Kidney epithelial cell (primary cell): Measurements from ENCODE around the gene TTC33. TPM values are rescaled to one million over a fixed set of nuclear protein-coding genes. Genes with fewer than 3 reads are reported as not detected.

Source experiments
- DNase-seq: peaks from one replicate; pipeline ENCODE4 v3.0.0-alpha.2; 2010; ENCODE audit warnings: low read depth
- H3K27me3 ChIP-seq: 2 replicates; pipeline ENCODE4 v1.6.0; 2011; ENCODE audit warnings: low read length; ENCODE audit not compliant: control insufficient read depth, insufficient read depth
- H3K36me3 ChIP-seq: 2 replicates; pipeline ENCODE4 v1.5.1; 2011; ENCODE audit warnings: low read length; ENCODE audit not compliant: control insufficient read depth, insufficient read depth
- H3K4me3 ChIP-seq: 2 replicates; pipeline ENCODE4 v1.5.1; 2011; ENCODE audit warnings: low read depth, mild to moderate bottlenecking, control low read depth, low read length
- total RNA-seq: library from RNA; depleted of rRNA; stranded (reverse); fragments of >200 nt; gene quantifications from 2 replicates; pipeline ENCODE4 v1.2.3, GENCODE V29; 2015
- TF ChIP-seq, protein P1 (sequence below): IDR thresholded peaks from 2 replicates; pipeline ENCODE4 v1.5.1; 2011; ENCODE audit warnings: mild to moderate bottlenecking, moderate library complexity, low read length, control low read depth, inconsistent platforms; ENCODE audit not compliant: insufficient read depth, poor library complexity, severe bottlenecking

The TTC33 gene
- total RNA-seq, 1 donor from 2014 or later, result 13.8 TPM

DNA sequence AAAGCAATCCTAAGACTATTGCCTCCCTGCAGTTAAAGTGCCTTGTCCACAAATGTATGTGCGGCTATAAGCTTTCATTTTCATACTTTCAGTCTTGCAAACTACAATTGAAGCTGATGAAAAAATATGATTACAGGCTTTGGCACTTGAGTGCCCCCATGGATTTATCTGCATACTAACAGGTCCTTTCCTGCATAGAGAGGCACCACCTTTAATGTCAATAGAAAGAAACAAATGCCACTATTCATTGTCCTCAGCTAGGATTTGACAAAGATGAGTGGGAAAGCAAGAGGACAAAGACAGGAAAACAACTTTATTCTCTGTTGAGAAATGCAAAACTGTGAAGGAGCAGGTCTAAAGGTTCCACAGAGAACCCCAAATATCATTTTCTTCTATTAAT is 201.7 kb downstream of the TTC33 start:
- TF ChIP-seq, protein P1, sequence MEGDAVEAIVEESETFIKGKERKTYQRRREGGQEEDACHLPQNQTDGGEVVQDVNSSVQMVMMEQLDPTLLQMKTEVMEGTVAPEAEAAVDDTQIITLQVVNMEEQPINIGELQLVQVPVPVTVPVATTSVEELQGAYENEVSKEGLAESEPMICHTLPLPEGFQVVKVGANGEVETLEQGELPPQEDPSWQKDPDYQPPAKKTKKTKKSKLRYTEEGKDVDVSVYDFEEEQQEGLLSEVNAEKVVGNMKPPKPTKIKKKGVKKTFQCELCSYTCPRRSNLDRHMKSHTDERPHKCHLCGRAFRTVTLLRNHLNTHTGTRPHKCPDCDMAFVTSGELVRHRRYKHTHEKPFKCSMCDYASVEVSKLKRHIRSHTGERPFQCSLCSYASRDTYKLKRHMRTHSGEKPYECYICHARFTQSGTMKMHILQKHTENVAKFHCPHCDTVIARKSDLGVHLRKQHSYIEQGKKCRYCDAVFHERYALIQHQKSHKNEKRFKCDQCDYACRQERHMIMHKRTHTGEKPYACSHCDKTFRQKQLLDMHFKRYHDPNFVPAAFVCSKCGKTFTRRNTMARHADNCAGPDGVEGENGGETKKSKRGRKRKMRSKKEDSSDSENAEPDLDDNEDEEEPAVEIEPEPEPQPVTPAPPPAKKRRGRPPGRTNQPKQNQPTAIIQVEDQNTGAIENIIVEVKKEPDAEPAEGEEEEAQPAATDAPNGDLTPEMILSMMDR, result no peak
- no peak for DNase-seq
- Histone ChIP-seq H3K36me3 (no peaks in the 10 kb centered on the region), H3K27me3 (no peaks in the 10 kb centered on the region), H3K4me3 (no peak overlapping the region)

DNA sequence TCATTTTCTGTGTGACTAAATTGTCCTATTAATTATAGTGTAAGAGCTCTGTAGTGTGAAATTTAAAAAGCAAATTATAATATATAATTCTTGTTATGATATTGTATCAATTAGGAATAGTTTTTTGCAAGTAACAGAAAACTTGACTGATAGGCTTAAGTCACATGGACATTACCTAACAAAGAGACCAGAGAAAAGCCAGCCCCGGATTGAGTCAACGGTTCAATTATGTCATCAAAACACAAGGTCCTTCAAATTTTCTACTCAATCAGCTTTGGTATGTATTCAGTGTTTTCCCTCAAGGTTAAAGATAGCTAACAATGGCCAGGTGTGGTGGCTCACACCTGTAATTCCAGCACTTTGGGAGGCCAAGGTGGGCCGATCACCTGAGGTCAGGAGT is 202.8 kb downstream of the TTC33 start:
- Histone ChIP-seq H3K27me3 (no peaks in the 10 kb centered on the region), H3K36me3 (no peaks in the 10 kb centered on the region), H3K4me3 (no peak overlapping the region)
- no peak for DNase-seq
- TF ChIP-seq, protein P1, result no peak

DNA sequence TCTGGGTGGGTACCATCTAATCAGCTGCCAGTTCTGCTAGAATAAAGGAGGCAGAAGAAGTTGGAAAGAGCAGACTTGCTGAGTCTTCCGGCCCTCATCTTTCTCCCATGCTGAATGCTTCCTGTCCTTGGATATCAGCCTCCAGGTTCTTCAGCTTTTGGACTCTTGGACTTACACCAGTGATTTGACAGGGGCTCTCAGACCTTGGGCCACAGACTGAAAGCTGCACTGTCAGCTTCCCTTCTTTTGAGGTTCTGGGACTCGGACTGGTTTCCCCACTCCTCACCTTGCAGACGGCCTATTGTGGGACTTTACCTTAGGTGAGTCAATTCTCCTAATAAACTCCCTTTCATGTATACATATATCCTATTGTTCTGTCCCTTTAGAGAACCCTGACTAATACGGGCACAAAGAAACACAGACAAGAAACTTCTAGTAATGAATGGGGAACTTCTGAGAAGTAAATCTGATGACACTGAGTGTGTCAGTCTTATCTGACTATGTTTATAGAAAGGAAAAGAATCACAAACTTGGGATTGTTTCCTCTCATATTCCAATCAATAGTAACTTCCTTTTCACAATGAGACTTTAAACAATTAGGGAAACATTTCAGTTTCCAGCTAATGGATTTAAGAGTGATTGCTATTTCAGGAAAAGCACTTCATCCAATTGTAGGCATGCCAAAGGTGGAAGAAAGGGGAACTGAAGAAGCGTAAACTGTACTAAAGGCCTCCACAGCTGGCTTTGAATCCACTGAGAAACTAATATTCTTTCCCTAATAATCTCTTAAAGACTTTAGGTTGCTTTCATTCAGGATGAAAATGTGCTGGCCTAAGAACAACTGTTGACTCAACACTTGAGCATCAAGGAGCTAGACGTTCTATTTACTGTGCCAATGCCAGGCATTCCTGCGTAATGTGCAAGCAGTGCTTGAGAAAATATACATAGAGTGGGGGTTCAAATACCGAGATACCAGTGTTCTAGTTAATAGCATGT is 204.0 kb downstream of the TTC33 start:
- TF ChIP-seq, protein P1, result no peak
- H3K27me3 ChIP-seq, result no peaks in the 10 kb centered on the region
- H3K4me3 ChIP-seq, result no peak overlapping the region
- H3K36me3 ChIP-seq, result no peaks in the 10 kb centered on the region
- peak; percentile 90 for DNase-seq

DNA sequence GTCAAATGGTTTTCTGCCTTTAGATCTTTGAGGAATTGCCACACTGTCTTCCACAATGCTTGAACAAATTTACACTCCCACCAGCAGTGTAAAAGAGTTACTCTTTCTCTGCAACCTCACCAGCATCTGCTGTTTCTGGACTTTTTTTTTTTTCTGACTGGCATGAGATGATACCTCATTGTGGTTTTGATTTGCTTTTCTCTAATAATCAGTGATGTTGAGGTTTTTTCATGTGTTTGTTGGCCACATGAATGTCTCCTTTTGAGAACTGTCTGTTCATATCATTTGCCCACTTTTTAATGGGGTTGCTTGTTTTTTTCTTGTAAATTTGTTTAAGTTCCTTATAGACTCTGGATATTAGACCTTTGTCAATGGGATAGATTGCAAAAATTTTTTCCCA is 205.3 kb downstream of the TTC33 start:
- H3K36me3 ChIP-seq, result no peaks in the 10 kb centered on the region
- no peak overlapping the region for H3K4me3 ChIP-seq
- no peak for DNase-seq
- TF ChIP-seq, protein P1, result no peak
- H3K27me3 ChIP-seq, result no peaks in the 10 kb centered on the region

DNA sequence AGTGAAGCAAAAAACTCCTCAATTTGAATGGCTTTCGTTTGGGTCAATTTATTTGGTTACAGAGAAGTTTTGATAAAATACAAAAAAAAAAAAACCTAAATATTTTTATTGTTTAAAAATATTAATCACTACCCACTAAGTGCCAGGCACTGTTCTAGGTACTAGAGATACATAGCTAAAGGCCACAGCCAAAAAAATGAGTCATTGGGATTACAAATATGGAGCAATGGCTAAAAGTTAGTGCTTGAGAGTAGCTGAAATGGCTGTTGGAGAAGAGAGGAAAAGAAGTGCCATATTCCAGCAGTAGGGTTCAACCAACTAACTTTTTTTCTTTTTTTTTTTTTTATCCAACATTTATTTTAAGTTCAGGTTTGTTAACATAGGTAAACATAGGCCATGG is 206.1 kb downstream of the TTC33 start:
- TF ChIP-seq, protein P1, result no peak
- no peak for DNase-seq
- H3K4me3 ChIP-seq, result no peak overlapping the region
- no peaks in the 10 kb centered on the region for H3K36me3 ChIP-seq
- no peaks in the 10 kb centered on the region for H3K27me3 ChIP-seq

DNA sequence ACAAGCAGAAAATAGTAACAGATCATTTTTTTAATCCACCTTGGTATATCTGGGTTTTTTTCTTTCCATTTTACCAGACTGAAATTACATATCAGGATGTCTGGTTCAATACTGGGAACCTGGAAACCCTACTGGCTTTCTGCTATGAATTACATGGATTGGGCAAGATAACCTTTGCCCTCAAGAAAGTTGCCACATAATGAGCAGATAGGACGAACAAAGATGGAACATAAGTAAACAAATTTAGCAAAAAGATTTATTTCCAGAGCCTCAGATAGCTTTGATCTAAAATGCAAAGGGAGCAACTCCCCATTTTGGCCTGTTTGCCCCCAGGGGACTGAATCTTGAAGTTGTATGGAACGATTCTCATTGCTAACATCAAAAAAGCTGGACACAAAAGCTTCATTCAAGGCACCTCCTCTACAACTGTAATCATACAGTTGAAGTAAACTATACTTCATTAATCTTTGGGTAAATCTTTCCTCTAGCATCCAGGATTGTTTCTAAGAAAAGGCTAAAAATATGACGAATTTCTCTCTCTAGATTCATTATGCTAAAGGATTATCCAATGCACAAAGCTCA is 207.7 kb downstream of the TTC33 start:
- Histone ChIP-seq H3K27me3 (no peaks in the 10 kb centered on the region), H3K36me3 (no peaks in the 10 kb centered on the region), H3K4me3 (no peak overlapping the region)
- no peak for DNase-seq
- TF ChIP-seq, protein P1, result no peak
